Cardiac septum (tissue), 1 donor: ENCODE data around the gene SLC1A3. TPM values are rescaled to one million over a fixed set of nuclear protein-coding genes. Genes with fewer than 3 reads are reported as not detected.

ENCODE experiments used
- DNase-seq: peaks from one replicate; pipeline ENCODE4 v3.0.0-alpha.2; 2020; ENCODE audit warnings: low spot score
- intact Hi-C: fragments of 100-400 bp; cut with DNase I; formaldehyde crosslinking; loops from one replicate; pipeline ENCODE4 v1.14.0; 2022
- total RNA-seq: library from RNA; stranded (reverse); fragmentation: NEBNext Ultra II Directional; extraction: Animal tissue kit (Norgen Biotek cat#: 25700); gene quantifications from one replicate; pipeline ENCODE4 v1.2.1, GENCODE V29; 2021
- donor health status: DM: no; HTN: no; CAD: no.

Gene SLC1A3
- total RNA-seq, 1 donor from 2014 or later, result 53.0 TPM

GRCh38 chr5:36647046-36647445, 40.6 kb downstream of the SLC1A3 start:
- DNase-seq, result no peak
- intact Hi-C loops, result no loop called here

- intact Hi-C loops, result no loop called here
- DNase-seq, result no peak
These were observed 42.0 kb downstream of the SLC1A3 start for GRCh38 chr5:36648426-36648825.

- DNase-seq, result no peak
- intact Hi-C loops, result loop anchor here (5.0 kb wide), 1 partner anchor 40 kb away; no protein-coding TSS in a partner anchor
These were observed 45.6 kb downstream of the SLC1A3 start for GRCh38 chr5:36651761-36652685.

- intact Hi-C loops, result loop anchor here (5.0 kb wide), 1 partner anchor 41 kb away; no protein-coding TSS in a partner anchor
- DNase-seq, result no peak
These were observed 46.8 kb downstream of the SLC1A3 start for GRCh38 chr5:36653044-36653705.

GRCh38 chr5:36654564-36654963, 48.2 kb downstream of the SLC1A3 start:
- DNase-seq, result no peak
- intact Hi-C loops, result loop anchor here (5.0 kb wide), 1 partner anchor 42 kb away; no protein-coding TSS in a partner anchor

GRCh38 chr5:36655161-36655560, 48.8 kb downstream of the SLC1A3 start:
- no peak for DNase-seq
- intact Hi-C loops, result no loop called here

- intact Hi-C loops, result no loop called here
- no peak for DNase-seq
These were observed 50.1 kb downstream of the SLC1A3 start for GRCh38 chr5:36656556-36656955.

GRCh38 chr5:36657563-36657995, 51.2 kb downstream of the SLC1A3 start:
- no peak for DNase-seq
- intact Hi-C loops, result no loop called here

GRCh38 chr5:36658038-36658756, 51.8 kb downstream of the SLC1A3 start:
- intact Hi-C loops, result loop anchor here (2.0 kb wide), 1 partner anchor 33 kb away; no protein-coding TSS in a partner anchor
- no peak for DNase-seq

- intact Hi-C loops, result loop anchor here (2.0 kb wide), 1 partner anchor 31 kb away; no protein-coding TSS in a partner anchor
- no peak for DNase-seq
These were observed 53.0 kb downstream of the SLC1A3 start for GRCh38 chr5:36659411-36659810.

GRCh38 chr5:36660397-36661049, 54.1 kb downstream of the SLC1A3 start:
- no peak for DNase-seq
- intact Hi-C loops, result no loop called here

- intact Hi-C loops, result no loop called here
- DNase-seq, result no peak
These were observed 55.2 kb downstream of the SLC1A3 start for GRCh38 chr5:36661456-36662220.

- intact Hi-C loops, result no loop called here
These were observed 56.0 kb downstream of the SLC1A3 start for GRCh38 chr5:36662291-36662851.

GRCh38 chr5:36664766-36665165, 58.4 kb downstream of the SLC1A3 start:
- intact Hi-C loops, result no loop called here
- DNase-seq, result no peak

More at GRCh38 chr5:36662291-36662851, 56.0 kb downstream of the SLC1A3 start:
- DNase-seq, result no peak

GRCh38 chr5:36665628-36666027, 59.2 kb downstream of the SLC1A3 start:
- intact Hi-C loops, result no loop called here
- DNase-seq, result no peak

GRCh38 chr5:36666274-36666673, 59.9 kb downstream of the SLC1A3 start:
- DNase-seq, result no peak
- intact Hi-C loops, result no loop called here

- intact Hi-C loops, result no loop called here
- no peak for DNase-seq
These were observed 60.6 kb downstream of the SLC1A3 start for GRCh38 chr5:36666986-36667385.

GRCh38 chr5:36667824-36668223, 61.4 kb downstream of the SLC1A3 start:
- no peak for DNase-seq
- intact Hi-C loops, result no loop called here
